Fibroblast of pulmonary artery (primary cell): ENCODE measurements around the gene ZBTB25.

Source experiments
- DNase-seq: peaks from one replicate; pipeline ENCODE4 v3.0.0-alpha.2; 2010; ENCODE audit warnings: low read depth
- H3K4me3 ChIP-seq: replicated peaks from 2 replicates; pipeline ENCODE4 v1.5.1; 2011; ENCODE audit warnings: low read depth, mild to moderate bottlenecking, control low read depth, low read length, moderate library complexity
- CTCF ChIP-seq: IDR thresholded peaks from 2 replicates; pipeline ENCODE4 v1.5.1; 2011; ENCODE audit warnings: mild to moderate bottlenecking, control low read depth, low read length, inconsistent platforms; ENCODE audit errors: missing control alignments

ZBTB25 gene

GRCh38 chr14:64401949-64402348 lies 101.7 kb downstream of the ZBTB25 start:
- TF ChIP-seq CTCF, result no peak
- DNase-seq, result no peak
- H3K4me3 ChIP-seq, result no peak overlapping the region

- DNase-seq, result peak; percentile 16
- TF ChIP-seq CTCF, result no peak
- no peak overlapping the region for H3K4me3 ChIP-seq
Observed at GRCh38 chr14:64400829-64401459, 102.7 kb downstream of the ZBTB25 start.
